Thymus (tissue), 11 donors: ENCODE data around the gene S100A5. TPM values are rescaled to one million over a fixed set of nuclear protein-coding genes. Genes with fewer than 3 reads are reported as not detected.

Source experiments
- DNase-seq, 9 donors: peaks; one replicate each; pipeline ENCODE4 v3.0.0-alpha.2; 2013; ENCODE audit warnings: low spot score in 9 of 9, low read depth in 6 of 9, missing footprints in 1 of 9
- H3K27ac ChIP-seq, 2 donors: one replicate each; pipeline ENCODE4 v1.5.1; 2013; ENCODE audit warnings: control low read depth in 1 of 2, low read depth in 1 of 2, low read length in 1 of 2, mild to moderate bottlenecking in 1 of 2, moderate library complexity in 1 of 2
- H3K27me3 ChIP-seq, 2 donors: one replicate each; pipeline ENCODE4 v1.5.1; 2013; ENCODE audit warnings: low read length in 1 of 2; ENCODE audit not compliant: control insufficient read depth in 2 of 2, insufficient read depth in 1 of 2
- H3K36me3 ChIP-seq, 2 donors: one replicate each; pipeline ENCODE4 v1.5.1; 2013; ENCODE audit warnings: low read length in 1 of 2, mild to moderate bottlenecking in 1 of 2, moderate library complexity in 1 of 2; ENCODE audit not compliant: control insufficient read depth in 2 of 2, insufficient read depth in 2 of 2
- H3K4me1 ChIP-seq, 2 donors: one replicate each; pipeline ENCODE4 v1.5.1; 2013; ENCODE audit warnings: low read length in 2 of 2; ENCODE audit not compliant: control insufficient read depth in 2 of 2, insufficient read depth in 2 of 2
- H3K4me3 ChIP-seq, 2 donors: one replicate each; pipeline ENCODE4 v1.5.1; 2013; ENCODE audit warnings: low read length in 2 of 2, control low read depth in 1 of 2, mild to moderate bottlenecking in 1 of 2
- H3K9me3 ChIP-seq, 2 donors: one replicate each; pipeline ENCODE4 v1.5.1; 2013; ENCODE audit warnings: low read length in 1 of 2, mild to moderate bottlenecking in 1 of 2; ENCODE audit not compliant: control insufficient read depth in 2 of 2, insufficient read depth in 1 of 2
- WGBS: extraction: QIAGEN DNeasy Blood & Tissue Kit; methylation state at CpG from one replicate; pipeline ENCODE4 v1.1.7; 2013; 5-methylcytosine and 5-hydroxymethylcytosine counted together
- polyA plus RNA-seq: library from polyadenylated mRNA; stranded (reverse); fragments of 200-250 nt; gene quantifications from one replicate; pipeline ENCODE4 v1.2.3, GENCODE V29; 2013
- total RNA-seq: library from RNA; stranded (reverse); fragments of 120-200 nt; gene quantifications from one replicate; pipeline ENCODE4 v1.2.4, GENCODE V29; 2013
- donor health status: healthy.

S100A5 gene
- total and polyA plus RNA-seq, 2 donors: 0.87 TPM; not detected in 1

- 94% methylated on average over 2 of the region's 2 CpGs for WGBS
- H3K9me3 ChIP-seq: peaks cover 0 to 1% of the 10 kb centered on the region in 2 donors
- no peak for DNase-seq
- no peak overlapping the region for H3K27ac ChIP-seq
- H3K4me1 ChIP-seq: peaks cover 0 to 5% of the 10 kb centered on the region in 2 donors
- no peak overlapping the region for H3K4me3 ChIP-seq
- H3K27me3 ChIP-seq: peaks cover 2 to 18% of the 10 kb centered on the region in 2 donors
- no peaks in the 10 kb centered on the region for H3K36me3 ChIP-seq
Measured at GRCh38 chr1:153487707-153488106, 53.0 kb downstream of the S100A5 start.

Other genes starting within 250 kb of the S100A5 start
- 0.14 TPM for gene PGLYRP3, start 228.0 kb downstream of the S100A5 start, total RNA-seq
- 0.94 TPM for gene PGLYRP3, start 228.0 kb downstream of the S100A5 start, polyA plus RNA-seq
- 1.3 TPM for gene PGLYRP4, start 192.1 kb downstream of the S100A5 start, total RNA-seq
- gene PGLYRP4, start 192.1 kb downstream of the S100A5 start, polyA plus RNA-seq: 6.1 TPM
- gene S100A9, start 183.1 kb downstream of the S100A5 start, total RNA-seq: 281 TPM
- gene S100A9, start 183.1 kb downstream of the S100A5 start, polyA plus RNA-seq: 1,119 TPM
- 35.8 TPM for gene S100A12, start 165.3 kb downstream of the S100A5 start, total RNA-seq
- gene S100A12, start 165.3 kb downstream of the S100A5 start, polyA plus RNA-seq: 29.1 TPM
- gene S100A8, start 149.9 kb downstream of the S100A5 start, total RNA-seq: 291 TPM
- gene S100A8, start 149.9 kb downstream of the S100A5 start, polyA plus RNA-seq: 754 TPM
- not detected for gene S100A7A, start 124.4 kb downstream of the S100A5 start, total RNA-seq
- gene S100A7A, start 124.4 kb downstream of the S100A5 start, polyA plus RNA-seq: 0.30 TPM
- 5.9 TPM for gene S100A7, start 80.3 kb downstream of the S100A5 start, total RNA-seq
- gene S100A7, start 80.3 kb downstream of the S100A5 start, polyA plus RNA-seq: 247 TPM
- 131 TPM for gene S100A6, start 4.9 kb downstream of the S100A5 start, total RNA-seq
- gene S100A6, start 4.9 kb downstream of the S100A5 start, polyA plus RNA-seq: 654 TPM
- gene S100A4, start 4.9 kb upstream of the S100A5 start, total RNA-seq: 76.8 TPM
- gene S100A4, start 4.9 kb upstream of the S100A5 start, polyA plus RNA-seq: 305 TPM
- gene S100A3, start 8.3 kb upstream of the S100A5 start, total RNA-seq: 0.38 TPM
- 2.6 TPM for gene S100A3, start 8.3 kb upstream of the S100A5 start, polyA plus RNA-seq
- gene S100A2, start 24.9 kb upstream of the S100A5 start, total RNA-seq: 9.8 TPM
- 93.5 TPM for gene S100A2, start 24.9 kb upstream of the S100A5 start, polyA plus RNA-seq
- 28.8 TPM for gene S100A16, start 72.2 kb upstream of the S100A5 start, total RNA-seq
- 128 TPM for gene S100A16, start 72.2 kb upstream of the S100A5 start, polyA plus RNA-seq
- gene S100A14, start 75.4 kb upstream of the S100A5 start, total RNA-seq: 137 TPM
- gene S100A14, start 75.4 kb upstream of the S100A5 start, polyA plus RNA-seq: 302 TPM
- gene S100A13, start 86.6 kb upstream of the S100A5 start, total RNA-seq: 32.0 TPM
- gene S100A13, start 86.6 kb upstream of the S100A5 start, polyA plus RNA-seq: 96.1 TPM
- gene S100A1, start 87.5 kb upstream of the S100A5 start, total RNA-seq: 0.76 TPM
- gene S100A1, start 87.5 kb upstream of the S100A5 start, polyA plus RNA-seq: 3.4 TPM
- 61.0 TPM for gene CHTOP, start 93.1 kb upstream of the S100A5 start, total RNA-seq
- gene CHTOP, start 93.1 kb upstream of the S100A5 start, polyA plus RNA-seq: 111 TPM
- gene SNAPIN, start 117.8 kb upstream of the S100A5 start, total RNA-seq: 50.3 TPM
- gene SNAPIN, start 117.8 kb upstream of the S100A5 start, polyA plus RNA-seq: 48.2 TPM
- gene ILF2, start 130.1 kb upstream of the S100A5 start, total RNA-seq: 435 TPM
- 91.2 TPM for gene ILF2, start 130.1 kb upstream of the S100A5 start, polyA plus RNA-seq
- 2.5 TPM for gene NPR1, start 137.8 kb upstream of the S100A5 start, total RNA-seq
- gene NPR1, start 137.8 kb upstream of the S100A5 start, polyA plus RNA-seq: 10.1 TPM
- 18.2 TPM for gene INTS3, start 187.1 kb upstream of the S100A5 start, total RNA-seq
- gene INTS3, start 187.1 kb upstream of the S100A5 start, polyA plus RNA-seq: 59.9 TPM
- 8.4 TPM for gene SLC27A3, start 234.5 kb upstream of the S100A5 start, total RNA-seq
- 48.5 TPM for gene SLC27A3, start 234.5 kb upstream of the S100A5 start, polyA plus RNA-seq